Measurements from ENCODE around the gene SUMO2. TPM values are rescaled to one million over a fixed set of nuclear protein-coding genes. Genes with fewer than 3 reads are reported as not detected.
"Not testable (repeated sequence)": the region's sequence is repeated elsewhere in the genome, so short reads cannot be mapped to it uniquely, and the experiment has no call there.

Gene SUMO2
- total RNA-seq, 1 donor from 2014 or later, result 23.9 TPM

DNA sequence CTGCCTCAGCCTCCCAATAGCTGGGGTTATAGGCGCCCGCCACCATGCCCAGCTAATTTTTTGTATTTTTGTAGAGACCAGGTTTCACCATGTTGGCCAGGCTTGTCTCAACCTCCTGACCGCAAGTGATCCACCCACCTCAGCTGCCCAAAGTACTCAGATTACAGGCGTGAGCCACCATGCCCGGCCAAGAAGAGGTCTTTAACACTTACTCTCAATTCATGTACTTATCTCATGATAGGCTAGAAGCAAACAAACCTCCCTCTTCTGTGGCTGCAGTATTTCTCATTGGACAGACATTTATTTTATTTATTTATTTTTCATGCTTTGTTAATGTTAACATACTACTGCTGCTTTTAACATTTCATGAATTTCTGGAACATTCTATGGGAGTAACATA lies 44.2 kb downstream of the SUMO2 start:
- Histone ChIP-seq H3K27me3 (no peaks in the 10 kb centered on the region), H3K4me3 (no peak overlapping the region), H3K9me3 (no peaks in the 10 kb centered on the region), H3K4me1 (no peaks in the 10 kb centered on the region), H3K27ac (no peak overlapping the region), H3K36me3 (no peaks in the 10 kb centered on the region)
- DNase-seq (ENCODE audit: low spot score in 2 of 2), result no peak
- TF ChIP-seq, protein P1, sequence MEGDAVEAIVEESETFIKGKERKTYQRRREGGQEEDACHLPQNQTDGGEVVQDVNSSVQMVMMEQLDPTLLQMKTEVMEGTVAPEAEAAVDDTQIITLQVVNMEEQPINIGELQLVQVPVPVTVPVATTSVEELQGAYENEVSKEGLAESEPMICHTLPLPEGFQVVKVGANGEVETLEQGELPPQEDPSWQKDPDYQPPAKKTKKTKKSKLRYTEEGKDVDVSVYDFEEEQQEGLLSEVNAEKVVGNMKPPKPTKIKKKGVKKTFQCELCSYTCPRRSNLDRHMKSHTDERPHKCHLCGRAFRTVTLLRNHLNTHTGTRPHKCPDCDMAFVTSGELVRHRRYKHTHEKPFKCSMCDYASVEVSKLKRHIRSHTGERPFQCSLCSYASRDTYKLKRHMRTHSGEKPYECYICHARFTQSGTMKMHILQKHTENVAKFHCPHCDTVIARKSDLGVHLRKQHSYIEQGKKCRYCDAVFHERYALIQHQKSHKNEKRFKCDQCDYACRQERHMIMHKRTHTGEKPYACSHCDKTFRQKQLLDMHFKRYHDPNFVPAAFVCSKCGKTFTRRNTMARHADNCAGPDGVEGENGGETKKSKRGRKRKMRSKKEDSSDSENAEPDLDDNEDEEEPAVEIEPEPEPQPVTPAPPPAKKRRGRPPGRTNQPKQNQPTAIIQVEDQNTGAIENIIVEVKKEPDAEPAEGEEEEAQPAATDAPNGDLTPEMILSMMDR (IDR thresholded peaks at IDR 0.05), result no peak
- intact Hi-C loops (cut with DNase I), result no loop called here

DNA sequence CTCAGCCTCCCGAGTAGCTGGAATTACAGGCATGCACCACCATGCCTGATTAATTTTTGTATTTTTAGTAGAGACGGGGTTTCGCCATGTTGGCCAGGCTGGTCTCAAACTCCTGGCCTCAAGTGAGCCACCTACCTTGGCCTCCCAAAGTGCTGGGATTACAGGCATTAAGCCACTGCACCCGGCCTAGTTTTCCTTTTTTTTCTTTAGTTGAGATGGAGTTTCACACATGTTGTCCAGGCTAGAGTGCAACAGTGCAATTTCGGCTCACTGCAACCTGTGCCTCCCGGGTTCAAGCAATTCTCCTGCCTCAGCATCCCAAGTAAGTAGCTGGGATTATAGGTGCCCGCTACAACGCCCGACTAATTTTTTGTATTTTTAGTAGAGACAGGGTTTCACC lies 45.0 kb downstream of the SUMO2 start:
- H3K27me3 ChIP-seq; H3K36me3 ChIP-seq; H3K9me3 ChIP-seq; H3K4me1 ChIP-seq; H3K4me3 ChIP-seq; DNase-seq (ENCODE audit: low spot score in 2 of 2); H3K27ac ChIP-seq; intact Hi-C loops (cut with DNase I): not testable (repeated sequence)

DNA sequence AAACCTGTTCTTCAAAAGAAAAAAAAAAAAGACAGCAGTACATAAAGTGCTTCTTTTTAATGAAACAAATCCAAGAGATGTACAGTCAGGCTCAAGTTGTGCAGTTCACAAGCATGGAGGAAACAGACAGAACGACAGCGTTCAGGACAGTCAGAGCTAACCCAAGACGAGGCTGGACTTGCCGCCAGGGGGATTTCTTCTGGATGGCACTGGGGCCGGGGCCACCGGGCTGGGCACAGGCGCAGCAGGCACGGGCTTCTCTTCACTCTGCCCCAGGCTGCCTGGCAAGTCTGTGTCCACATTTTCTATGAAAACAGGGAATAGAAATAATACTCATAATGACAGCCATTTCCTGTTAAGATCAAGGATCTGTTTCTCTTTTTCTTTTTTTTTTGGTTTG lies 46.8 kb downstream of the SUMO2 start:
- intact Hi-C loops (cut with DNase I), result no loop called here
- H3K4me3 ChIP-seq, result no peak overlapping the region
- H3K9me3 ChIP-seq, result no peaks in the 10 kb centered on the region
- peaks cover 0 to under 1% of the 10 kb centered on the region in 2 donors for H3K4me1 ChIP-seq
- TF ChIP-seq, protein P1 (IDR thresholded peaks at IDR 0.05), result no peak
- DNase-seq (ENCODE audit: low spot score in 2 of 2), result no peak
- H3K36me3 ChIP-seq, result no peaks in the 10 kb centered on the region
- no peak overlapping the region for H3K27ac ChIP-seq
- no peaks in the 10 kb centered on the region for H3K27me3 ChIP-seq

DNA sequence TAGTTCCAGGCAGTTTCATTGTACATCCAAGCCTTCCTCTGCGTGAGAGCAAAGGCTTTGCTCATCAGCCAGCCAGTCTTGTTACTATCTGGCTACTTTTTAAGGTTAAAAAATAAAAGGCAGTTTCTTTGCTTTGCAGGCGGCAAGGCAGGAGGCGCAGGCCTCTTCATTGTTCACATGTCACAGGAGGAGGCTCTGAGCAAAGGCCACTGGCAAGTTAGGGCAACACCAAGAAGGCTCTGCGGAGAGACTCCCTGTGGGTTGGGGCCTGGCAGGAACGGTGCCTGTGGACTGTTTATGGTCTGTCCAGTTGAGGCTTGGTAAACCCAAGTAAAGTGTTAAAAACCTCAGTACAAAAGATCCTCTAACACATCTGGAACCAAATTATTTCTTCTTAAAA lies 47.3 kb downstream of the SUMO2 start:
- no peak overlapping the region for H3K4me3 ChIP-seq
- no peaks in the 10 kb centered on the region for H3K27me3 ChIP-seq
- H3K27ac ChIP-seq, result no peak overlapping the region
- intact Hi-C loops (cut with DNase I), result no loop called here
- DNase-seq (ENCODE audit: low spot score in 2 of 2), result no peak
- TF ChIP-seq, protein P1 (IDR thresholded peaks at IDR 0.05), result no peak
- H3K9me3 ChIP-seq, result no peaks in the 10 kb centered on the region
- H3K36me3 ChIP-seq, result no peaks in the 10 kb centered on the region
- peaks cover 0 to 5% of the 10 kb centered on the region in 2 donors for H3K4me1 ChIP-seq

DNA sequence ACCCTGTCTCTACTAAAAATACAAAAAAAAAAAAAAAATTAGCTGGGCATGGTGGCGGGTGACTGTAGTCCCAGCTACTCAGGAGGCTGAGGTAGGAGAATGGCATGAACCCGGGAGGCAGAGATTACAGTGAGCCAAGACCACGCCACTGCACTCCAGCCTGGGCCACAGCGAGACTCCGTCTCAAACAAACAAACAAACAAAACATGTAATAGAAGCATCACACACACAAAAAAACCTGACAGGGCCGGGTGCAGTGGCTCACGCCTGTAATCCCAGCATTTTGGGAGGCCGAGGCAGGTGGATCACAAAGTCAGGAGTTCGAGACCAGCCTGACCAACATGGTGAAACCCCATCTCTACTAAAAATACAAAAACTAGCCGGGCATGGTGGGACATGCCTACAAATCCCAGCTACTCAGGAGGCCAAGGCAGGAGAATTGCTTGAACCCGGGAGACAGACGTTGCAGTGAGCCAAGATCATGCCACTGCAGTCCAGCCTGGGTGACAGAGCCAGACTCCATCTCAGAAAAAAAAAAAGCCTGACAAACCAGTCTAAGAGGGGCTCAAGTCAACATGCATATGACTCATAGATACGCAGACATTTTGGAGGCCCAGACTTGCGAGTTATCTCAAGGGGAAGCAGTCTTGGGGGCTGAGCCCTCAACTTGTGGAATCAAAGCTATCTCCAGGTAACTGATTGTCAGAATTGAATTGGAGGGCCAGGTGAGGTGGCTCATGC lies 49.0 kb downstream of the SUMO2 start:
- H3K36me3 ChIP-seq; H3K27ac ChIP-seq; intact Hi-C loops (cut with DNase I); H3K27me3 ChIP-seq; H3K4me3 ChIP-seq; DNase-seq (ENCODE audit: low spot score in 2 of 2); H3K9me3 ChIP-seq; H3K4me1 ChIP-seq: not testable (repeated sequence)

DNA sequence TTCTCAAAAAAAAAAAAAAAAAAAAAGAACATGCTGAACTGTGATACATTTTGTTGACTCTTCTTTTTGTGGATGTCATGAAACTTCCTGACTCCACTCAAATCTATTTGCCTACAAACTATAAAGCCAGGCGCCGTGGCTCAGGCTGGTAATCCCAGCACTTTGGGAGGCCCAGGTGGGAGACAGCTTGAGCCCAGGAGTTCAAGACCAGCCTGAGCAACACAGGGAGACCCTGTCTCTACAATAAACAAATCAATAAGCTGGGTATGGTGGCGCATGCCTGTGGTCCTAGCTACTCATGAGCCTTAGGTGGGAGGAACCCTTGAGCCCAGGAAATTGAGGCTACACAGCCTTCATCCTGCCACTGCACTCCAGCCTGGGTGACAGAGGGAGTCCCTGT lies 49.8 kb downstream of the SUMO2 start:
- intact Hi-C loops (cut with DNase I), result no loop called here
- H3K27me3 ChIP-seq, result no peaks in the 10 kb centered on the region
- no peak overlapping the region for H3K27ac ChIP-seq
- no peak overlapping the region for H3K4me3 ChIP-seq
- peaks cover 0 to 6% of the 10 kb centered on the region in 2 donors for H3K4me1 ChIP-seq
- peaks cover 0 to 7% of the 10 kb centered on the region in 2 donors for H3K36me3 ChIP-seq
- H3K9me3 ChIP-seq, result no peaks in the 10 kb centered on the region
- DNase-seq (ENCODE audit: low spot score in 2 of 2), result no peak
- TF ChIP-seq, protein P1 (IDR thresholded peaks at IDR 0.05), result no peak

DNA sequence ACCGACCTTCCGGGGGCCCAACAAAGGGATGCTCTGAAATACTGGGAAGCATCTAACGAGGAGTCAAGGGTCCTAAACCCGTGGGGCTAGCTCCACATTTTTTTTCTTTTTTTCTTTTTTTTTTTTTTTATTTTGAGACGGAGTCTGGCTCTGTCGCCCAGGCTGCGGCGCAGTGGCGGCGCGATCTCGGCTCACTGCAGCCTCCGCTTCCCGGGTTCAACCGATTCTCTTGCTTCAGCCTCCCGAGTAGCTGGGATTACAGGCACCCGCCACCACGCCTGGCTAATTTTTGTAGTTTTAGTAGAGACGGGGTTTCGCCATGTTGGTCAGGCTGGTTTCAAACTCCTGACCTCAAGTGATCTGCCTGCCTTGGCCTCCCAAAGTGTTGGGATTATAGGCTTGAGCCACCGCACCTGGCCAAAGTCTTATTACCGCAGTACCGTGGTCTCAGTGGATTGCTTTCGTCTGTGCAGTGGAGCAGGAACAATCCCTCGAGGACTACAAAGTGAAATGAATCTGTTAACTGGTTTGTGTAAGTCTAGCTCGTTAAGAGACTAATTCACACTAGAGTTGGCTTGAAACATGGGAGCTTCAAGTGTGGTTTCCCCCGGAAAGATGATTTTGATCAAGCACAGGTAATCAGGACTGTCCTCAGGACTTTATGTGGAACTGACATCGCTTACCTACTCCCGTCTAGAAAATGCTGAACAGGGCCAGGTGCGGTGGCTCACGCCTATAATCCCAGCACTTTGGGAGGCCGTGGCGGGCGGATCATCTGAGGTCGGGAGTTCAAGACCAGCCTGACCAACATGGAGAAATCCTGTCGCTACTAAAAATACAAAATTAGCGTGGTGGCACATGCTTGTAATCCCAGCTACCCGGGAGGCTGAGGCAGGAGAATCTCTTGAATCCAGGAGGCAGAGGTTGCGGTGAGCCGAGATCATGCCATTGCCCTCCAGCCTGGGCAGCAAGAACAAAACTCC lies 50.5 kb downstream of the SUMO2 start:
- H3K27me3 ChIP-seq; DNase-seq (ENCODE audit: low spot score in 2 of 2); intact Hi-C loops (cut with DNase I); H3K36me3 ChIP-seq; H3K9me3 ChIP-seq; H3K4me1 ChIP-seq: not testable (repeated sequence)
- Histone ChIP-seq H3K4me3 (peak overlapping the region; percentile 46 to 85), H3K27ac (peak overlapping the region; percentile 90)
